ENCODE results near the gene MAMDC2.

DNA sequence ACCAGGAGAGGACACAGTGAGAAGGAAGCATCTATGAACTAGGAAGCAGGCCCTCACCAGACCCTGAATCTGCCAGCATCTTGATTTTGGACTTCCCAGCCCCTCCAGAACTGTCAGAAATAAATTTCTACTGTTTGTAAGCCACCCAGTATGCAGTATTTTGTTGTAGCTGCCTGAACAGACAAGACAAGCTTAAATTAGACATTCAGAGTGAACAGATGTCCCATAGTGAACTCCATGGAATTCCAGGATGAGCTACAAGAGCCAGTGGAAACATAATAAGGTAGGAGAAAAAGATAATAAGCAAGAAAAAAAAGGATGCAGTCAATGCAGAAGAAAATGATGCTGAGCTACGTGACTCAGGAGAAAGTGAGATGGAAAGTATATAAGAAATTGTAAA, 47.8 kb upstream of the MAMDC2 start:
- TF ChIP-seq BHLHE40 (IDR thresholded peaks at IDR 0.05; ENCODE audit: low read depth, low read length) (no peak), POLR2A (IDR thresholded peaks at IDR 0.05; ENCODE audit: low read depth, low read length) (no peak), MXI1 (IDR thresholded peaks at IDR 0.05; ENCODE audit: borderline replicate concordance, low read depth, low read length) (no peak), MAZ (IDR thresholded peaks at IDR 0.05; ENCODE audit: borderline replicate concordance, low read depth, low read length) (no peak), NFE2L2 (IDR thresholded peaks at IDR 0.05; ENCODE audit: low read depth, low read length) (no peak), SMC3 (IDR thresholded peaks at IDR 0.05; ENCODE audit: low read depth, low read length) (no peak), RFX5 (IDR thresholded peaks at IDR 0.05; ENCODE audit: low read depth, low read length) (no peak), RCOR1 (IDR thresholded peaks at IDR 0.05; ENCODE audit: insufficient replicate concordance, low read length) (no peak), CEBPB (IDR thresholded peaks at IDR 0.05; ENCODE audit: low read depth, low read length) (no peak), RAD21 (IDR thresholded peaks at IDR 0.05; ENCODE audit: low read length) (no peak)
- TF ChIP-seq, protein P1, sequence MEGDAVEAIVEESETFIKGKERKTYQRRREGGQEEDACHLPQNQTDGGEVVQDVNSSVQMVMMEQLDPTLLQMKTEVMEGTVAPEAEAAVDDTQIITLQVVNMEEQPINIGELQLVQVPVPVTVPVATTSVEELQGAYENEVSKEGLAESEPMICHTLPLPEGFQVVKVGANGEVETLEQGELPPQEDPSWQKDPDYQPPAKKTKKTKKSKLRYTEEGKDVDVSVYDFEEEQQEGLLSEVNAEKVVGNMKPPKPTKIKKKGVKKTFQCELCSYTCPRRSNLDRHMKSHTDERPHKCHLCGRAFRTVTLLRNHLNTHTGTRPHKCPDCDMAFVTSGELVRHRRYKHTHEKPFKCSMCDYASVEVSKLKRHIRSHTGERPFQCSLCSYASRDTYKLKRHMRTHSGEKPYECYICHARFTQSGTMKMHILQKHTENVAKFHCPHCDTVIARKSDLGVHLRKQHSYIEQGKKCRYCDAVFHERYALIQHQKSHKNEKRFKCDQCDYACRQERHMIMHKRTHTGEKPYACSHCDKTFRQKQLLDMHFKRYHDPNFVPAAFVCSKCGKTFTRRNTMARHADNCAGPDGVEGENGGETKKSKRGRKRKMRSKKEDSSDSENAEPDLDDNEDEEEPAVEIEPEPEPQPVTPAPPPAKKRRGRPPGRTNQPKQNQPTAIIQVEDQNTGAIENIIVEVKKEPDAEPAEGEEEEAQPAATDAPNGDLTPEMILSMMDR (conservative IDR thresholded peaks at IDR 0.05; ENCODE audit: low read depth, low read length): no peak
- TF ChIP-seq, protein P2, sequence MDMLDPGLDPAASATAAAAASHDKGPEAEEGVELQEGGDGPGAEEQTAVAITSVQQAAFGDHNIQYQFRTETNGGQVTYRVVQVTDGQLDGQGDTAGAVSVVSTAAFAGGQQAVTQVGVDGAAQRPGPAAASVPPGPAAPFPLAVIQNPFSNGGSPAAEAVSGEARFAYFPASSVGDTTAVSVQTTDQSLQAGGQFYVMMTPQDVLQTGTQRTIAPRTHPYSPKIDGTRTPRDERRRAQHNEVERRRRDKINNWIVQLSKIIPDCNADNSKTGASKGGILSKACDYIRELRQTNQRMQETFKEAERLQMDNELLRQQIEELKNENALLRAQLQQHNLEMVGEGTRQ (IDR thresholded peaks at IDR 0.05; ENCODE audit: low read depth, low read length): no peak

Data from IMR-90 (cell line).